ENCODE measurements around the gene ARMC5.

Gene ARMC5

GRCh38 chr16:31484491-31485171 is 25.3 kb downstream of the ARMC5 start:
- H3K4me3 ChIP-seq (replicated peaks; ENCODE audit: low read depth, low read length): no peak overlapping the region

GRCh38 chr16:31485571-31485970 is 26.3 kb downstream of the ARMC5 start:
- no peak for DNase-seq (ENCODE audit: extremely low read depth, low read depth)
- no peak for TF ChIP-seq CTCF (IDR thresholded peaks at IDR 0.05; ENCODE audit: low read depth, low read length, missing control alignments)
- no peak overlapping the region for H3K4me3 ChIP-seq (replicated peaks; ENCODE audit: low read depth, low read length)

More at GRCh38 chr16:31484491-31485171, 25.3 kb downstream of the ARMC5 start:
- no peak for TF ChIP-seq CTCF (IDR thresholded peaks at IDR 0.05; ENCODE audit: low read depth, low read length, missing control alignments)
- DNase-seq (ENCODE audit: extremely low read depth, low read depth): no peak

- DNase-seq (ENCODE audit: extremely low read depth, low read depth): no peak
Observed at GRCh38 chr16:31486045-31486444, 26.7 kb downstream of the ARMC5 start.

GRCh38 chr16:31487071-31487719 is 27.9 kb downstream of the ARMC5 start:
- DNase-seq (ENCODE audit: extremely low read depth, low read depth): no peak
- no peak for TF ChIP-seq CTCF (IDR thresholded peaks at IDR 0.05; ENCODE audit: low read depth, low read length, missing control alignments)
- peak overlapping the region; percentile 34 for H3K4me3 ChIP-seq (replicated peaks; ENCODE audit: low read depth, low read length)

More at GRCh38 chr16:31486045-31486444, 26.7 kb downstream of the ARMC5 start:
- H3K4me3 ChIP-seq (replicated peaks; ENCODE audit: low read depth, low read length): no peak overlapping the region
- TF ChIP-seq CTCF (IDR thresholded peaks at IDR 0.05; ENCODE audit: low read depth, low read length, missing control alignments): no peak

- H3K4me3 ChIP-seq (replicated peaks; ENCODE audit: low read depth, low read length): peak overlapping the region; percentile 34
- DNase-seq (ENCODE audit: extremely low read depth, low read depth): no peak
- TF ChIP-seq CTCF (IDR thresholded peaks at IDR 0.05; ENCODE audit: low read depth, low read length, missing control alignments): no peak
Observed at GRCh38 chr16:31487720-31488467, 28.6 kb downstream of the ARMC5 start.

GRCh38 chr16:31488468-31489297 is 29.4 kb downstream of the ARMC5 start:
- no peak for DNase-seq (ENCODE audit: extremely low read depth, low read depth)
- no peak for TF ChIP-seq CTCF (IDR thresholded peaks at IDR 0.05; ENCODE audit: low read depth, low read length, missing control alignments)
- peak overlapping the region; percentile 34 for H3K4me3 ChIP-seq (replicated peaks; ENCODE audit: low read depth, low read length)
